T-cell (primary cell): ENCODE results near the gene SPACA4. TPM values are rescaled to one million over a fixed set of nuclear protein-coding genes. Genes with fewer than 3 reads are reported as not detected.

Source experiments
- ATAC-seq, 4 experiments: fragments of 200-7000 bp in 3 of 4; fragments of 150-1000 bp in 1 of 4; cut with Tn5 transposase; replicated peaks in 1 of 4; 1 replicate in 3 of 4; 2 replicates in 1 of 4; pipeline ENCODE4 v1.10.0; 2021; ENCODE audit warnings: moderate library complexity in 3 of 4, mild to moderate bottlenecking in 2 of 4, moderate number of reproducible peaks in 1 of 4
- CTCF ChIA-PET, 2 donors: fragments of 300-600 bp; sonication (Branson Sonifier 250); formaldehyde crosslinking; loops; one replicate each; lab custom pipeline; 2022; ENCODE audit warnings: antibody characterized with exemption in 2 of 2; lab: Charles Lee
- POLR2A ChIA-PET, 2 donors: fragments of 300-600 bp; sonication (Branson Sonifier 250); formaldehyde crosslinking; loops; one replicate each; lab custom pipeline; 2022; ENCODE audit warnings: antibody characterized with exemption in 2 of 2; lab: Charles Lee
- DNase-seq, 35 experiments: peaks; one replicate each; pipeline versions ENCODE4 v3.0.0 to v3.0.0-alpha.2; 2013 to 2023
- H3K27ac ChIP-seq: one replicate; pipeline ENCODE4 v1.5.1; 2013; ENCODE audit warnings: low read length
- H3K27me3 ChIP-seq, 2 experiments: replicated peaks in 1 of 2; 1 replicate in 1 of 2; 2 replicates in 1 of 2; pipeline versions ENCODE4 v1.6.1 to v1.7.0; 2013; ENCODE audit warnings: low read length in 1 of 2, mixed read lengths in 1 of 2; ENCODE audit not compliant: control insufficient read depth in 2 of 2, insufficient read depth in 2 of 2; ENCODE audit errors: extremely low read depth in 1 of 2
- H3K36me3 ChIP-seq, 2 donors: 1 replicate in 1 of 2; 2 replicates in 1 of 2; pipeline versions ENCODE4 v1.6.1 to v1.7.0; 2013; ENCODE audit warnings: low read length in 1 of 2; ENCODE audit not compliant: control insufficient read depth in 2 of 2, insufficient read depth in 1 of 2; ENCODE audit errors: extremely low read depth in 1 of 2
- H3K4me1 ChIP-seq, 2 experiments: 1 replicate in 1 of 2; 2 replicates in 1 of 2; pipeline versions ENCODE4 v1.6.1 to v1.7.0; 2013; ENCODE audit warnings: low read length in 2 of 2, mixed read lengths in 1 of 2; ENCODE audit not compliant: insufficient read depth in 2 of 2, control insufficient read depth in 1 of 2; ENCODE audit errors: extremely low read depth in 1 of 2
- H3K4me3 ChIP-seq, 2 donors: 1 replicate in 1 of 2; 2 replicates in 1 of 2; pipeline versions ENCODE4 v1.5.1 to v1.7.0; 2013; ENCODE audit warnings: mild to moderate bottlenecking in 2 of 2, low read length in 1 of 2, moderate library complexity in 1 of 2; ENCODE audit not compliant: control insufficient read depth in 1 of 2; ENCODE audit errors: extremely low read depth in 1 of 2
- H3K9me3 ChIP-seq: 2 replicates; pipeline ENCODE4 v1.7.0; 2013
- H3K27ac Mint-ChIP-seq, 2 donors: one replicate each; pipeline ENCODE4 v1.8.0; 2020 to 2021; ENCODE audit warnings: mild to moderate bottlenecking in 2 of 2, mixed read lengths in 2 of 2
- H3K27me3 Mint-ChIP-seq, 2 donors: one replicate each; pipeline ENCODE4 v1.8.0; 2021 to 2022; ENCODE audit warnings: mixed read lengths in 2 of 2
- H3K36me3 Mint-ChIP-seq: one replicate; pipeline ENCODE4 v1.8.0; 2021; ENCODE audit warnings: mixed read lengths
- H3K4me1 Mint-ChIP-seq, 3 donors: one replicate each; pipeline ENCODE4 v1.8.0; 2020 to 2022; ENCODE audit warnings: mixed read lengths in 3 of 3, mild to moderate bottlenecking in 1 of 3
- H3K4me3 Mint-ChIP-seq, 3 donors: one replicate each; pipeline ENCODE4 v1.8.0; 2020 to 2022; ENCODE audit warnings: mild to moderate bottlenecking in 3 of 3, mixed read lengths in 3 of 3, moderate library complexity in 3 of 3
- H3K9me3 Mint-ChIP-seq, 3 donors: one replicate each; pipeline ENCODE4 v1.8.0; 2020 to 2022; ENCODE audit warnings: mixed read lengths in 3 of 3
- WGBS: methylation state at CpG from one replicate; pipeline ENCODE4 v1.1.5; 2013; ENCODE audit warnings: missing lambda C conversion rate; ENCODE audit not compliant: insufficient coverage; 5-methylcytosine and 5-hydroxymethylcytosine counted together
- total RNA-seq, 35 experiments: library from RNA in 6 of 35; stranded (reverse) in 6 of 35; fragments of 120-200 nt in 1 of 35; gene quantifications; one replicate each; pipeline versions ENCODE4 v1.2.1 to v1.2.4 and lab custom pipeline; 2013 to 2026

Gene SPACA4
- total RNA-seq, 5 donors from 2014 or later (not counting 1 experiment from before 2014, with no cell fraction given), result not detected

DNA sequence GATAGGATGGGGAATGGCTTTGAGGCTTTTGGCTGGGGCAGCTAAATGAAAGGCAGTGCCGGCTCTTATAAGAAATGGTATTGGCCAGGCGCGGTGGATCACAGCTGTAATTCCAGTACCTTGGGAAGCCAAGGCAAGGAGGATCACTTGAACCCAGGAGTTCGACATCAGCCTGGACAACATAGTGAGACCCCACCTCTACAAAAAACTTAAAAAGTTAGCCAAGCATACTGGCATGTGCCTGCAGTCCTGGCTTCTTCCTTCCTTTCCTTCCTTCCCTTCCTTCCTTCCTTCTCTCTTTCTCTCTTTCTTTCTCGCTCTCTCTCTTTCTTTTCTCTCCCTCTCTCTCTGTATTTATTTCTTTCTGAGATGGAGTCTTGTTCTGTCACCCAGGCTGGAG lies 36.3 kb downstream of the SPACA4 start:
- H3K27me3 ChIP-seq, result peaks cover 0 to 4% of the 10 kb centered on the region in 2 experiments
- DNase-seq, result no peak
- no peaks in the 10 kb centered on the region for H3K9me3 Mint-ChIP-seq
- peak overlapping the region in 1 of 2 donors; percentile 1 for H3K27ac Mint-ChIP-seq
- no peak for ATAC-seq
- H3K4me3 Mint-ChIP-seq, result no peak overlapping the region
- H3K4me3 ChIP-seq, result no peak overlapping the region
- H3K36me3 Mint-ChIP-seq, result no peaks in the 10 kb centered on the region
- H3K27me3 Mint-ChIP-seq, result no peaks in the 10 kb centered on the region
- peaks cover 42 to 51% (median 49%) of the 10 kb centered on the region in 3 donors for H3K4me1 Mint-ChIP-seq
- ChIA-PET POLR2A (interaction anchor here in 1 of 2 donors (0.6 kb wide), 1 partner anchor 232 kb away, joined by 5 read pairs; no protein-coding TSS in a partner anchor), CTCF (no interaction called here)
- 93% methylated on average over 3 of the region's 5 CpGs for WGBS
- H3K9me3 ChIP-seq, result no peaks in the 10 kb centered on the region
- peaks cover 5 to 58% of the 10 kb centered on the region in 2 experiments for H3K4me1 ChIP-seq
- no peaks in the 10 kb centered on the region for H3K36me3 ChIP-seq
- no peak overlapping the region for H3K27ac ChIP-seq

DNA sequence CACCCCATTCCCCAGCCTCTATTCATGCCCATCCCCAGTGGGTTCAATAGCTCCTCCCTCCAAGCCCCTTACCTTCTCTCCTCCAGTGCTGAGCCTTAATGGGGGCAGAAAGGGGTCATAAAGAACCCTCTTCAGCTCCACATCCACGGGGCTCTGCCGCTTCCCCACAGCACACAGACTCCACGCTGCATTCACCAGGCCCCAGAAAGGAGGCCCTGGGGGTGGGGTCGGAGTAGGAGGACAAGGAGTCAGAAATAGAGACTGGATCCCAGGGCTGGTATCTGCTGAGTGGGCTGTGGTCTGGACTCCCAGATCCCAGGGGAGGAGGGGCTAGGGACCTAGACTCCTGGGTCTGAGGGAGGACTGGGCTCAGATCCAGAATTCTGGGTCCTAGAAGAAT lies 37.8 kb downstream of the SPACA4 start:
- Histone ChIP-seq H3K27ac (peak overlapping the region; percentile 77), H3K36me3 (no peaks in the 10 kb centered on the region), H3K9me3 (no peaks in the 10 kb centered on the region), H3K4me3 (no peak overlapping the region), H3K4me1 (peaks cover 3 to 57% of the 10 kb centered on the region in 2 experiments), H3K27me3 (no peaks in the 10 kb centered on the region)
- Mint-ChIP-seq H3K4me1 (peaks cover 39 to 48% (median 47%) of the 10 kb centered on the region in 3 donors), H3K27ac (peak overlapping the region in 1 of 2 donors; percentile 92), H3K9me3 (no peaks in the 10 kb centered on the region), H3K4me3 (peak overlapping the region in 2 of 3 donors; percentile 80 to 99), H3K36me3 (no peaks in the 10 kb centered on the region), H3K27me3 (no peaks in the 10 kb centered on the region)
- ATAC-seq (no peak), DNase-seq (no peak)
- POLR2A ChIA-PET, result interaction anchor here in 1 of 2 donors (0.5 kb wide), 1 partner anchor 349 kb away, joined by 3 read pairs; the partner anchor contains the start of gene RUVBL2
- CTCF ChIA-PET, result interaction anchor here in 1 of 2 donors (0.7 kb wide), 1 partner anchor 814 kb away, joined by 3 read pairs; no protein-coding TSS in a partner anchor
- no CpG with 5 or more reads among the region's 4 CpGs for WGBS

DNA sequence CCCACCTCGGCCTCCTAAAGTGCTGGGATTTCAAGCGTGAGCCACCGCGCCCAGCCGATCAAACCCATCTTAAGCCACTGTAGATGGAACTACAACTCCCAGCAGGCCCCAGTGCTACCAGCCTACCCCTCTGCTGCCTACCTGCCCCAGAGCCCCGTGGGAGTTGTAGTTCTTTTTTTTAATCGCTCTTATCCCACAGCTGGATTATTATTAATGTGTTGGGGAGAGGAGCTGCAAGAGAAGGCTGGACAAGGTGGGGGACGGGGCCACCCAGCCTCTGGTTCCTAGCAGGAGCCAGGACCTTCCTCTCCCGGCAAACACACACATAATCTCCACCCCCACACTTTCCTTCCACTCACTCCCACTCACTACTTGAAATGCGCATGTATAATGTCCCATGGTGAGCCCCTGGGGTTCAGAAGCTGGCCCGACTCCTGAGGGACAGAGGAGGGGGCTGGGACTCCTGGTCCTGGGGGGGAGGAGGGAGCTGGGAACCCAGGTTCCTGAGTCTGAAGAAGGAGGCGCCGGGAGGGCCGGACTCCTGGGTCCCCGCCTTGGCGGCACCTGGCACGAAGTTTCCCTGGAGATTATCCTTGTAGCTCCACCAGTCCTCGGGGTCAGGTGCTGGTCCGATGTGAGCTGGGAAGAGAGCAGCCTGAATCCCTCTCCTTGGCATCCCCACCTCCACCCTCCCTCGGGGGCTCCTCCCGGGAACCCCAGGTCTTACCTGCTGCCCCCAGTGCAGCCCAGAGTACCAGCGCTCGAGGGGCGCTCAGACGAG lies 38.5 kb downstream of the SPACA4 start:
- Histone ChIP-seq H3K36me3 (no peaks in the 10 kb centered on the region), H3K4me3 (peak overlapping the region; percentile 59 to 71), H3K9me3 (no peaks in the 10 kb centered on the region), H3K27me3 (no peaks in the 10 kb centered on the region), H3K27ac (peak overlapping the region; percentile 77), H3K4me1 (peaks cover 5 to 55% of the 10 kb centered on the region in 2 experiments)
- Mint-ChIP-seq H3K36me3 (no peaks in the 10 kb centered on the region), H3K27ac (peak overlapping the region; percentile 91 to 92), H3K9me3 (no peaks in the 10 kb centered on the region), H3K4me1 (peaks cover 40 to 52% (median 47%) of the 10 kb centered on the region in 3 donors), H3K27me3 (no peaks in the 10 kb centered on the region), H3K4me3 (peak overlapping the region; percentile 80 to 99 (median 90))
- WGBS, result 4% methylated on average over 15 of the region's 25 CpGs
- DNase-seq (peak; percentile 54 to 87 (median 70)), ATAC-seq (peak; percentile 61 to 65 (median 64))
- POLR2A ChIA-PET, result interaction anchor here in 1 of 2 donors (0.5 kb wide), 2 partner anchors 198 to 349 kb away, joined by 3 to 5 read pairs; partner anchors contain the start of gene RUVBL2
- CTCF ChIA-PET, result interaction anchor here in 1 of 2 donors (0.7 to 1.9 kb wide), 4 partner anchors 30 to 813 kb away, joined by 3 to 8 read pairs (median 5); no protein-coding TSS in a partner anchor

DNA sequence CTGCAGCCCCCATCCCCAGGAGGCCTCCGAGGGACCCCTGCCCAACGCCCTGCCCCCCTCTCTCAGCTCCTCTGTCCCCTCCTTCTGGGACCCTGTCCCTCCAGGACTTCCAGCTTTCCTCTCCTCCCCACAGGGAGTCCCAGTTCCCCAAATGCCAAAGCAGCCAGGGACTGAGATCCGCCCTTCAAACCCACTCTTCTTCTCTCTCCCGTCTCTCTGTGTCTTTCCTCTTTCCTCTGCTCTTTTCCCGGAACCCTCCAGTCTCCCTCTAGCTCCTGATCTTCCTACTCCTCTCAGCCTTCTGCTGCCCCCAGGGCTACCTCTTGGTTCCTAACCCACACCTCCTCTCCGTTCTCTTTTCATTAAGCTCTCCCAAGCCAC lies 39.1 kb downstream of the SPACA4 start:
- ATAC-seq (no peak), DNase-seq (peak in 2 of 35 experiments; percentile 24 to 31)
- Histone ChIP-seq H3K36me3 (no peaks in the 10 kb centered on the region), H3K27me3 (no peaks in the 10 kb centered on the region), H3K9me3 (no peaks in the 10 kb centered on the region), H3K4me3 (peak overlapping the region; percentile 59 to 71), H3K4me1 (peaks cover 5 to 58% of the 10 kb centered on the region in 2 experiments), H3K27ac (peak overlapping the region; percentile 77)
- POLR2A ChIA-PET, result interaction anchor here in 1 of 2 donors (0.5 kb wide), 1 partner anchor 198 kb away, joined by 5 read pairs; no protein-coding TSS in a partner anchor
- peak overlapping the region; percentile 91 to 92 for H3K27ac Mint-ChIP-seq
- H3K36me3 Mint-ChIP-seq, result no peaks in the 10 kb centered on the region
- no peaks in the 10 kb centered on the region for H3K9me3 Mint-ChIP-seq
- CTCF ChIA-PET, result interaction anchor here in 1 of 2 donors (0.6 to 1.9 kb wide), 4 partner anchors 29 to 312 kb away, joined by 3 to 8 read pairs (median 5); no protein-coding TSS in a partner anchor
- peak overlapping the region; percentile 80 to 99 (median 90) for H3K4me3 Mint-ChIP-seq
- H3K4me1 Mint-ChIP-seq, result peaks cover 39 to 52% (median 46%) of the 10 kb centered on the region in 3 donors
- no peaks in the 10 kb centered on the region for H3K27me3 Mint-ChIP-seq
- 1% methylated on average over 6 of the region's 6 CpGs for WGBS

DNA sequence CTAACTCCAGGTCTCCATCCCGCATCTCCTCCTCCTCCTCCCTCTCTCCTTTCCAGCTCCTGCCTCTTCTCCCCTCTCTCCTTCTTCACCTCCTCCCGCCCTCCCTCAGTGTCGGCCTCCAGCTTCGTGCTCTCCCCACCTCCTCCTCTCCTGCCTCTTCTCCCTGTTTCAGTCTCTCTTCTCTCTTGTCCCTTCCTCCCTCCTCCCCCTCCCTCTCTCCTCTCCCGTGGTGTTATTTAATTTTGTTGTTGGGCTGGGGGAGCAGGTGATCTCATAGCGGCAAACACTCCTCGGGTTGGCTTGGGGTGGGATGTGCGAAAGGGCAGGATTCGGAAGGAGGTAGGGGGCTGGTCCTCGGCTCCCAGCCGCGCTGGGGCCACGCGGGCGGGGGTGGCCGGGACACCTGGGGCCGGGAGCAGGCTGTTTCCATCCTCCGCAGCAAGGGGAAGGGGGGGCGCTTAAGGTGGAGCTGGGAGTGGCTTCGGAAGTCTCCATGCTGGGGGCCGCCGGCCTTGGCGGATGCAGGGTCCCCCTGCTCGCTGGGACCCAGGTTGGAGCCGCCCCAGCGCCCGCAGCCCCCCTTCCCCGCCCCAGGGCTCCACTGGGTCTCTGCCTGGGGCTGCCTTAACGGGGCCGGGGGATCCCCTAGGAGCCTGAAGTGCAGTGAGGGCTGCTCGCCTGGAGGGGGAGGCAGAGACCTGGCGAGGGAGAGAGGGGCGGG lies 39.6 kb downstream of the SPACA4 start, which contains the start of gene CA11:
Gene CA11, minus strand, starts transcription at position 187 of the 721 bp plus-strand sequence. CDS start 555 bp downstream, outside the sequence.
- POLR2A ChIA-PET, result interaction anchor here in 1 of 2 donors (0.5 kb wide), 1 partner anchor 197 kb away, joined by 5 read pairs; no protein-coding TSS in a partner anchor
- peak; percentile 81 to 91 (median 85) for ATAC-seq
- Histone ChIP-seq H3K4me3 (peak within 1 kb of the TSS; percentile 59 to 71), H3K36me3 (no peaks in the 10 kb centered on the region), H3K9me3 (no peaks in the 10 kb centered on the region), H3K4me1 (peaks cover 5 to 58% of the 10 kb centered on the region in 2 experiments), H3K27ac (peak within 1 kb of the TSS; percentile 77), H3K27me3 (no peaks in the 10 kb centered on the region)
- H3K36me3 Mint-ChIP-seq, result no peaks in the 10 kb centered on the region
- under 1% methylated on average over 24 of the region's 33 CpGs for WGBS
- CTCF ChIA-PET, result interaction anchor here in 1 of 2 donors (0.6 to 1.9 kb wide), 4 partner anchors 29 to 312 kb away, joined by 3 to 8 read pairs (median 5); no protein-coding TSS in a partner anchor
- no peaks in the 10 kb centered on the region for H3K9me3 Mint-ChIP-seq
- H3K27me3 Mint-ChIP-seq, result no peaks in the 10 kb centered on the region
- H3K4me3 Mint-ChIP-seq, result peak within 1 kb of the TSS; percentile 80 to 99 (median 90)
- peaks cover 41 to 52% (median 49%) of the 10 kb centered on the region in 3 donors for H3K4me1 Mint-ChIP-seq
- DNase-seq, result peak; percentile 87 to 95 (median 92)
- H3K27ac Mint-ChIP-seq, result peak within 1 kb of the TSS; percentile 91 to 92
